ENCODE results near the gene HBP1.
"Not testable (repeated sequence)": the region's sequence is repeated elsewhere in the genome, so short reads cannot be mapped to it uniquely, and the experiment has no call there.

DNA sequence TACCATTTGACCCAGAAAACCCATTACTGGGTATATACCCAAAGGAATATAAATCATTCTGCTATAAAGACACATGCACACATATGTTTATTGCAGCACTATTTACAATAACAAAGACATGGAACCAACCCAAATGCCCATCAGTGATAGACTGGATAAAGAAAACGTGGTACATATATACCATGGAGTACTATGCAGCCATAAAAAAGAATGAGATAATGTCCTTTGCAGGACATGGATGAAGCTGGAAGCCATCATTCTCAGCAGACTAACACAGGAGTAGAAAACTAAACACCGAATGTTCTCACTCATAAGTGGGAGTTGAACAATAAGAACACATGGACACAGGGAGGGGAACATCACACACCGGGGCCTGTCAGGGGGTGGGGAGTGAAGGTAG lies 13.1 kb upstream of the HBP1 start:
- TF ChIP-seq, protein P1, sequence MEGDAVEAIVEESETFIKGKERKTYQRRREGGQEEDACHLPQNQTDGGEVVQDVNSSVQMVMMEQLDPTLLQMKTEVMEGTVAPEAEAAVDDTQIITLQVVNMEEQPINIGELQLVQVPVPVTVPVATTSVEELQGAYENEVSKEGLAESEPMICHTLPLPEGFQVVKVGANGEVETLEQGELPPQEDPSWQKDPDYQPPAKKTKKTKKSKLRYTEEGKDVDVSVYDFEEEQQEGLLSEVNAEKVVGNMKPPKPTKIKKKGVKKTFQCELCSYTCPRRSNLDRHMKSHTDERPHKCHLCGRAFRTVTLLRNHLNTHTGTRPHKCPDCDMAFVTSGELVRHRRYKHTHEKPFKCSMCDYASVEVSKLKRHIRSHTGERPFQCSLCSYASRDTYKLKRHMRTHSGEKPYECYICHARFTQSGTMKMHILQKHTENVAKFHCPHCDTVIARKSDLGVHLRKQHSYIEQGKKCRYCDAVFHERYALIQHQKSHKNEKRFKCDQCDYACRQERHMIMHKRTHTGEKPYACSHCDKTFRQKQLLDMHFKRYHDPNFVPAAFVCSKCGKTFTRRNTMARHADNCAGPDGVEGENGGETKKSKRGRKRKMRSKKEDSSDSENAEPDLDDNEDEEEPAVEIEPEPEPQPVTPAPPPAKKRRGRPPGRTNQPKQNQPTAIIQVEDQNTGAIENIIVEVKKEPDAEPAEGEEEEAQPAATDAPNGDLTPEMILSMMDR (IDR thresholded peaks at IDR 0.05; ENCODE audit: poor library complexity, severe bottlenecking) = not testable (repeated sequence)
- not testable (repeated sequence) for TF ChIP-seq EZH2 (IDR thresholded peaks at IDR 0.05; ENCODE audit: borderline replicate concordance, insufficient read depth, low read length, poor library complexity, severe bottlenecking); SMC3 (conservative IDR thresholded peaks at IDR 0.05; ENCODE audit: poor library complexity); EP300 (conservative IDR thresholded peaks at IDR 0.05; ENCODE audit: poor library complexity, severe bottlenecking); REST (IDR thresholded peaks at IDR 0.05; ENCODE audit: borderline replicate concordance)

Data from neural cell (in vitro differentiated cells).